Panc1 (cell line): ENCODE measurements around the gene MSLN. TPM values are rescaled to one million over a fixed set of nuclear protein-coding genes. Genes with fewer than 3 reads are reported as not detected.

Experiments used
- ATAC-seq: fragments of 200-7000 bp; cut with Tn5 transposase; 2 replicates; pipeline ENCODE4 v1.9.1; 2020; ENCODE audit warnings: mild to moderate bottlenecking, moderate library complexity
- BruUV-seq: library from RNA; stranded (reverse); fragments of 400-500 nt; replicated peaks from 2 replicates; lab custom pipeline; 2021; lab: Mats Ljungman, UMichigan
- CTCF ChIA-PET: fragments of 300-600 bp; sonication (Branson Sonifier 250); formaldehyde crosslinking; loops from one replicate; lab custom pipeline; 2022; ENCODE audit warnings: antibody characterized with exemption; lab: Charles Lee
- POLR2A ChIA-PET: fragments of 300-600 bp; sonication (Branson Sonifier 250); formaldehyde crosslinking; loops from one replicate; lab custom pipeline; 2022; ENCODE audit warnings: antibody characterized with exemption; lab: Charles Lee
- DNase-seq: peaks from one replicate; pipeline ENCODE4 v3.0.0-alpha.2; 2010; ENCODE audit warnings: low read depth, low spot score
- H3K27ac ChIP-seq: 2 replicates; pipeline ENCODE4 v1.5.1; 2011; ENCODE audit warnings: mild to moderate bottlenecking, low read length, inconsistent platforms
- H3K27me3 ChIP-seq: fragments of 200-500 bp; sonication (Bioruptor generic); 2 replicates; pipeline ENCODE4 v1.6.0; 2014; ENCODE audit warnings: low read length, inconsistent platforms; ENCODE audit not compliant: control insufficient read depth, insufficient read depth
- H3K36me3 ChIP-seq: fragments of 200-500 bp; sonication (Bioruptor generic); 2 replicates; pipeline ENCODE4 v1.5.1; 2014; ENCODE audit warnings: inconsistent platforms, mild to moderate bottlenecking, low read length, moderate library complexity; ENCODE audit not compliant: control insufficient read depth, insufficient read depth
- H3K4me1 ChIP-seq: 2 replicates; pipeline ENCODE4 v1.5.1; 2011; ENCODE audit warnings: inconsistent platforms, mild to moderate bottlenecking, low read length, moderate library complexity; ENCODE audit not compliant: control insufficient read depth, insufficient read depth
- H3K4me3 ChIP-seq, 2 experiments: 2 replicates each; pipeline ENCODE4 v1.5.1; 2011 to 2012; ENCODE audit warnings: low read depth in 2 of 2, low read length in 2 of 2, mild to moderate bottlenecking in 2 of 2, inconsistent platforms in 1 of 2, moderate library complexity in 1 of 2
- H3K9me3 ChIP-seq: fragments of 200-500 bp; sonication (Bioruptor generic); 2 replicates; pipeline ENCODE4 v1.5.1; 2014; ENCODE audit warnings: low read depth, mild to moderate bottlenecking, inconsistent platforms, low read length, moderate library complexity; ENCODE audit not compliant: control insufficient read depth, insufficient read depth
- POLR2AphosphoS5 ChIP-seq: IDR thresholded peaks from 2 replicates; pipeline ENCODE4 v1.6.1; 2012; ENCODE audit warnings: mild to moderate bottlenecking, low read depth, low read length, moderate library complexity
- SIN3A ChIP-seq: IDR thresholded peaks from 2 replicates; pipeline ENCODE4 v1.6.1; 2012; ENCODE audit warnings: low read depth, mild to moderate bottlenecking, low read length, moderate library complexity, borderline replicate concordance; ENCODE audit not compliant: insufficient read depth
- TCF7L2 ChIP-seq: IDR thresholded peaks from 2 replicates; pipeline ENCODE4 v1.6.1; 2011; ENCODE audit warnings: mild to moderate bottlenecking, low read depth, low read length, inconsistent platforms
- in situ Hi-C: cut with HindIII; loops from 2 replicates; pipeline ENCODE4 v1.10.0; 2016; ENCODE audit warnings: low sequenced_read_pairs, low pct_unique_long_range_greater_than_20kb
- intact Hi-C: fragments of 100-400 bp; cut with micrococcal nuclease; formaldehyde crosslinking; loops from one replicate; pipeline ENCODE4 v1.10.0; 2022; ENCODE audit not compliant: unreplicated experiment
- total RNA-seq: library from RNA; stranded (reverse); gene quantifications from one replicate; pipeline ENCODE4 v1.2.1, GENCODE V29; 2021; ENCODE audit not compliant: unreplicated experiment
- TF ChIP-seq, protein P1 (sequence below), 2 experiments: IDR thresholded peaks; 2 replicates each; pipeline ENCODE4 v1.6.1; 2011 to 2012; ENCODE audit warnings: low read depth in 2 of 2, control low read depth in 1 of 2, low read length in 1 of 2, mild to moderate bottlenecking in 1 of 2, moderate library complexity in 1 of 2; ENCODE audit not compliant: insufficient read depth in 1 of 2
- TF ChIP-seq, protein P2 (sequence below): fragments of 450-650 bp; IDR thresholded peaks from 2 replicates; pipeline ENCODE4 v1.5.1; 2017; ENCODE audit warnings: mild to moderate bottlenecking

The MSLN gene
- total RNA-seq, 1 experiment from 2014 or later = 1.1 TPM

DNA sequence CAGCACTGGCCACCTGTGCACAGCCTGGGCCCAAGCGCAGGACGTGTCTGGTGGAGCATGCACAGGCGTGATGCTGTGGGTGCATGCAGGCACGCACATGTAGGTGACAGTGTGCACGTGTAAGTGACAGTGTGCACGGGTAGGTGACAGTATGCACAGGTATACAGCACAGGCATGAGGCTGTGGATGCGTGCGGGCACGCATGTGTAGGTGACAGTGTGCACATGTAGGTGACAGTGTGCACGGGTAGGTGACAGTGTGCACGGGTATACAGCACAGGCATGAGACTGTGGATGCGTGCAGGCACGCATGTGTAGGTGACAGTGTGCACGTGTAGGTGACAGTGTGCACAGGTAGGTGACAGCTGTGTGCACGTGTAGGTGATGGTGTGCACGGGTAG, 19.8 kb downstream of the MSLN start:
- Histone ChIP-seq H3K4me3 (no peak overlapping the region), H3K27ac (no peak overlapping the region), H3K36me3 (no peaks in the 10 kb centered on the region), H3K9me3 (no peaks in the 10 kb centered on the region), H3K4me1 (peaks cover 10% of the 10 kb centered on the region), H3K27me3 (no peaks in the 10 kb centered on the region)
- DNase-seq (no peak), ATAC-seq (no peak)
- ChIA-PET POLR2A (no interaction called here), CTCF (no interaction called here)
- in situ Hi-C loops (no loop called here), intact Hi-C loops (no loop called here)
- TF ChIP-seq TCF7L2 (no peak), POLR2AphosphoS5 (no peak), SIN3A (no peak)
- TF ChIP-seq, protein P1, sequence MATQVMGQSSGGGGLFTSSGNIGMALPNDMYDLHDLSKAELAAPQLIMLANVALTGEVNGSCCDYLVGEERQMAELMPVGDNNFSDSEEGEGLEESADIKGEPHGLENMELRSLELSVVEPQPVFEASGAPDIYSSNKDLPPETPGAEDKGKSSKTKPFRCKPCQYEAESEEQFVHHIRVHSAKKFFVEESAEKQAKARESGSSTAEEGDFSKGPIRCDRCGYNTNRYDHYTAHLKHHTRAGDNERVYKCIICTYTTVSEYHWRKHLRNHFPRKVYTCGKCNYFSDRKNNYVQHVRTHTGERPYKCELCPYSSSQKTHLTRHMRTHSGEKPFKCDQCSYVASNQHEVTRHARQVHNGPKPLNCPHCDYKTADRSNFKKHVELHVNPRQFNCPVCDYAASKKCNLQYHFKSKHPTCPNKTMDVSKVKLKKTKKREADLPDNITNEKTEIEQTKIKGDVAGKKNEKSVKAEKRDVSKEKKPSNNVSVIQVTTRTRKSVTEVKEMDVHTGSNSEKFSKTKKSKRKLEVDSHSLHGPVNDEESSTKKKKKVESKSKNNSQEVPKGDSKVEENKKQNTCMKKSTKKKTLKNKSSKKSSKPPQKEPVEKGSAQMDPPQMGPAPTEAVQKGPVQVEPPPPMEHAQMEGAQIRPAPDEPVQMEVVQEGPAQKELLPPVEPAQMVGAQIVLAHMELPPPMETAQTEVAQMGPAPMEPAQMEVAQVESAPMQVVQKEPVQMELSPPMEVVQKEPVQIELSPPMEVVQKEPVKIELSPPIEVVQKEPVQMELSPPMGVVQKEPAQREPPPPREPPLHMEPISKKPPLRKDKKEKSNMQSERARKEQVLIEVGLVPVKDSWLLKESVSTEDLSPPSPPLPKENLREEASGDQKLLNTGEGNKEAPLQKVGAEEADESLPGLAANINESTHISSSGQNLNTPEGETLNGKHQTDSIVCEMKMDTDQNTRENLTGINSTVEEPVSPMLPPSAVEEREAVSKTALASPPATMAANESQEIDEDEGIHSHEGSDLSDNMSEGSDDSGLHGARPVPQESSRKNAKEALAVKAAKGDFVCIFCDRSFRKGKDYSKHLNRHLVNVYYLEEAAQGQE (IDR thresholded peaks at IDR 0.05; ENCODE audit: insufficient read depth in 1 of 2, low read depth in 2 of 2, low read length in 1 of 2) = no peak
- TF ChIP-seq, protein P2, sequence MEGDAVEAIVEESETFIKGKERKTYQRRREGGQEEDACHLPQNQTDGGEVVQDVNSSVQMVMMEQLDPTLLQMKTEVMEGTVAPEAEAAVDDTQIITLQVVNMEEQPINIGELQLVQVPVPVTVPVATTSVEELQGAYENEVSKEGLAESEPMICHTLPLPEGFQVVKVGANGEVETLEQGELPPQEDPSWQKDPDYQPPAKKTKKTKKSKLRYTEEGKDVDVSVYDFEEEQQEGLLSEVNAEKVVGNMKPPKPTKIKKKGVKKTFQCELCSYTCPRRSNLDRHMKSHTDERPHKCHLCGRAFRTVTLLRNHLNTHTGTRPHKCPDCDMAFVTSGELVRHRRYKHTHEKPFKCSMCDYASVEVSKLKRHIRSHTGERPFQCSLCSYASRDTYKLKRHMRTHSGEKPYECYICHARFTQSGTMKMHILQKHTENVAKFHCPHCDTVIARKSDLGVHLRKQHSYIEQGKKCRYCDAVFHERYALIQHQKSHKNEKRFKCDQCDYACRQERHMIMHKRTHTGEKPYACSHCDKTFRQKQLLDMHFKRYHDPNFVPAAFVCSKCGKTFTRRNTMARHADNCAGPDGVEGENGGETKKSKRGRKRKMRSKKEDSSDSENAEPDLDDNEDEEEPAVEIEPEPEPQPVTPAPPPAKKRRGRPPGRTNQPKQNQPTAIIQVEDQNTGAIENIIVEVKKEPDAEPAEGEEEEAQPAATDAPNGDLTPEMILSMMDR = no peak
- no TSS peak for BruUV-seq

DNA sequence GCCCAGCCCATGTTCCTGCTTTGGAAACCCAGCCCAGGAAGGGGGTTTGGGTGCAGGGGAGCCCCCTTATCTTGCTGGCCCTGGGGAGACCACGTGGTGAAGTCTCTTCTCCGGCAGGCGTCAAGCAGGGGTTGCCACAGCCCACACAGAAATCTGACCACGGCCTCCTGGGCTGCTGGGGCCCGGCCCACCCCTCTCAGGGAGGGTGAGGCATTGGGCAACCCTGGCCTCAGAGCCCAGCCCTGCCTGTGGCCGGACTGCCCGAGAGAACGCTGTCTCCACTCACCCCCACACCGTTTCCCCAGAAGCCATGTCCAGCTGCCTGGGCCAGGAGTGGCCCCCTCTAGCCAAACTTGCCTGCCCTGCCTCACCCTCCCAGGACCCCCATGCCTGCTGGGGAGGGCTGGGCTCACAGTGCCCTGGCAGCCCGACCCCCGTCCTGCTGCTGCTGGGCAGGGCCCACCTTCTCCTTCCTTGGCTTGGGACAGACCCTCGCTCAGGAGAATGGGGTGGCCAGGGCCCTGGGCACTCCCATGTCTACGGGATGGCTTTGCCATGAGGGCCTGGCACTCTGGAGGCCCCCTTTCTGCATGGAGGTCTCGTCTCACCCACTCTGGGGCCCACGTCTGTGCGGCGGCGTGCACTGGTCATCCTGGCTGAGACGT, 20.9 kb downstream of the MSLN start:
- in situ Hi-C loops (no loop called here), intact Hi-C loops (no loop called here)
- H3K27me3 ChIP-seq = no peaks in the 10 kb centered on the region
- no TSS peak for BruUV-seq
- TF ChIP-seq SIN3A = no peak
- TF ChIP-seq TCF7L2 = no peak
- no peak for TF ChIP-seq POLR2AphosphoS5
- TF ChIP-seq, protein P1 (IDR thresholded peaks at IDR 0.05; ENCODE audit: insufficient read depth in 1 of 2, low read depth in 2 of 2, low read length in 1 of 2) = no peak
- TF ChIP-seq, protein P2 = no peak
- ChIA-PET POLR2A (no interaction called here), CTCF (no interaction called here)
- H3K27ac ChIP-seq = no peak overlapping the region
- no peaks in the 10 kb centered on the region for H3K9me3 ChIP-seq
- H3K4me3 ChIP-seq = no peak overlapping the region
- ATAC-seq = no peak
- peaks cover 10% of the 10 kb centered on the region for H3K4me1 ChIP-seq
- H3K36me3 ChIP-seq = no peaks in the 10 kb centered on the region
- no peak for DNase-seq
